ENCODE data around the gene CYP51A1.
"Not testable (repeated sequence)": the region's sequence is repeated elsewhere in the genome, so short reads cannot be mapped to it uniquely, and the experiment has no call there.

CYP51A1 gene

GRCh38 chr7:92131093-92131492 is 3.2 kb downstream of the CYP51A1 start:
- DNase-seq (ENCODE audit: low spot score) = no peak

- no peak for DNase-seq (ENCODE audit: low spot score)
These were observed 12.6 kb downstream of the CYP51A1 start for GRCh38 chr7:92121681-92122080.

- DNase-seq (ENCODE audit: low spot score) = no peak
These were observed 15.0 kb downstream of the CYP51A1 start for GRCh38 chr7:92119213-92119759.

GRCh38 chr7:92116949-92117348 is 17.3 kb downstream of the CYP51A1 start:
- DNase-seq (ENCODE audit: low spot score) = no peak

GRCh38 chr7:92115821-92116220 is 18.5 kb downstream of the CYP51A1 start:
- no peak for DNase-seq (ENCODE audit: low spot score)

- no peak for DNase-seq (ENCODE audit: low spot score)
These were observed 23.4 kb downstream of the CYP51A1 start for GRCh38 chr7:92110857-92111256.

- no peak for DNase-seq (ENCODE audit: low spot score)
These were observed 25.5 kb downstream of the CYP51A1 start for GRCh38 chr7:92108821-92109220.

- DNase-seq (ENCODE audit: low spot score) = not testable (repeated sequence)
These were observed 31.4 kb downstream of the CYP51A1 start for GRCh38 chr7:92102862-92103261.

- DNase-seq (ENCODE audit: low spot score) = no peak
These were observed 33.7 kb downstream of the CYP51A1 start for GRCh38 chr7:92100534-92100933.

- no peak for DNase-seq (ENCODE audit: low spot score)
These were observed 38.9 kb downstream of the CYP51A1 start for GRCh38 chr7:92095380-92095779.

GRCh38 chr7:92092210-92092609 is 42.1 kb downstream of the CYP51A1 start:
- no peak for DNase-seq (ENCODE audit: low spot score)

- no peak for DNase-seq (ENCODE audit: low spot score)
These were observed 46.0 kb downstream of the CYP51A1 start for GRCh38 chr7:92088266-92088665.

- not testable (repeated sequence) for DNase-seq (ENCODE audit: low spot score)
These were observed 50.4 kb downstream of the CYP51A1 start for GRCh38 chr7:92083922-92084321.

GRCh38 chr7:92076509-92076908 is 57.8 kb downstream of the CYP51A1 start:
- no peak for DNase-seq (ENCODE audit: low spot score)

- DNase-seq (ENCODE audit: low spot score) = no peak
These were observed 58.7 kb downstream of the CYP51A1 start for GRCh38 chr7:92075455-92076158.

GRCh38 chr7:92072708-92073107 is 61.6 kb downstream of the CYP51A1 start:
- no peak for DNase-seq (ENCODE audit: low spot score)

- no peak for DNase-seq (ENCODE audit: low spot score)
These were observed 62.2 kb downstream of the CYP51A1 start for GRCh38 chr7:92072121-92072520.

- DNase-seq (ENCODE audit: low spot score) = no peak
These were observed 63.2 kb downstream of the CYP51A1 start for GRCh38 chr7:92071032-92071431.

- no peak for DNase-seq (ENCODE audit: low spot score)
These were observed 69.7 kb downstream of the CYP51A1 start for GRCh38 chr7:92064438-92065029.
